Tibial nerve (tissue), 3 donors: ENCODE measurements around the gene FAM9B.

Source experiments
- EP300 ChIP-seq, 2 donors: sonication (generic); formaldehyde crosslinking; IDR thresholded peaks; one replicate each; pipeline ENCODE4 v1.6.1; 2017; ENCODE audit warnings: antibody characterized with exemption in 2 of 2, mild to moderate bottlenecking in 1 of 2
- POLR2A ChIP-seq, 2 donors: fragments of 450-650 bp; IDR thresholded peaks; one replicate each; pipeline ENCODE4 v1.6.1; 2017; ENCODE audit warnings: antibody characterized with exemption in 2 of 2, mild to moderate bottlenecking in 2 of 2, moderate library complexity in 2 of 2

DNA sequence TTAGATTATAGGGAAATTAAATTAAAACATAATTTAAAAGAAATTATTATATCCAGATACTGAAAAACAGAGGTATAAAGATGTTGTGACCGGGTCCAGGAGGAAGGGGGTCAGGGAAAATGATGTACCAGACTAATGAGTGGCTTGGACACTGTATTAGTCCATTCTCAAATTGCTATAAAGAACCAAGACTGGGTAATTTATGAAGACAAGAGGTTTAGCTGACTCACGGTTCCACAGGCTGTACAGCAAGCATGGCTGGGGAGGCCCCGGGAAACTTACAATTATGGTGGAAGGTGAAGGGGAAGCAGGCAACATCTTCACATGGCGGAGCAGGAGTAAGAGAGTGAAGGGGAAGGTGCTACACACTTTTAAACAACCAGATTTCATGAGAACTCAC lies 3.4 kb upstream of the FAM9B start:
- no peak for TF ChIP-seq EP300 (IDR thresholded peaks at IDR 0.05)
- no peak for TF ChIP-seq POLR2A (IDR thresholded peaks at IDR 0.05)
